Measurements from ENCODE around the gene ZNF273.

ZNF273 gene

GRCh38 chr7:64882341-64883112, 20.5 kb upstream of the ZNF273 start:
- Histone ChIP-seq H3K4me3 (ENCODE audit: low read depth in 1 of 2, low read length in 1 of 2) (no peak overlapping the region), H3K27ac (no peak overlapping the region), H3K9me3 (peaks cover 17% of the 10 kb centered on the region), H3K4me1 (ENCODE audit: control insufficient read depth in 1 of 2, insufficient read depth in 1 of 2, low read depth in 1 of 2, low read length in 1 of 2) (no peaks in the 10 kb centered on the region), H3K36me3 (no peaks in the 10 kb centered on the region), H3K27me3 (peaks cover 75% of the 10 kb centered on the region)
- no peak for TF ChIP-seq CTCF (IDR thresholded peaks at IDR 0.05)

- H3K4me3 ChIP-seq (ENCODE audit: low read depth in 1 of 2, low read length in 1 of 2): no peak overlapping the region
- TF ChIP-seq CTCF (IDR thresholded peaks at IDR 0.05): no peak
- H3K27me3 ChIP-seq: peaks cover 71% of the 10 kb centered on the region
- H3K4me1 ChIP-seq (ENCODE audit: control insufficient read depth in 1 of 2, insufficient read depth in 1 of 2, low read depth in 1 of 2, low read length in 1 of 2): peaks cover 5 to 6% of the 10 kb centered on the region in 2 experiments
- H3K36me3 ChIP-seq: no peaks in the 10 kb centered on the region
- H3K9me3 ChIP-seq: peaks cover 17% of the 10 kb centered on the region
- no peak overlapping the region for H3K27ac ChIP-seq
Observed at GRCh38 chr7:64883113-64883905, 19.8 kb upstream of the ZNF273 start.

GRCh38 chr7:64884085-64884912, 18.8 kb upstream of the ZNF273 start:
- TF ChIP-seq CTCF (IDR thresholded peaks at IDR 0.05): no peak
- peaks cover 13 to 16% of the 10 kb centered on the region in 2 experiments for H3K4me1 ChIP-seq (ENCODE audit: control insufficient read depth in 1 of 2, insufficient read depth in 1 of 2, low read depth in 1 of 2, low read length in 1 of 2)
- H3K36me3 ChIP-seq: no peaks in the 10 kb centered on the region
- H3K4me3 ChIP-seq (ENCODE audit: low read depth in 1 of 2, low read length in 1 of 2): no peak overlapping the region
- H3K27me3 ChIP-seq: peaks cover 76% of the 10 kb centered on the region
- H3K9me3 ChIP-seq: peaks cover 17% of the 10 kb centered on the region
- no peak overlapping the region for H3K27ac ChIP-seq

- Histone ChIP-seq H3K4me3 (ENCODE audit: low read depth in 1 of 2, low read length in 1 of 2) (no peak overlapping the region), H3K27ac (no peak overlapping the region), H3K9me3 (peaks cover 17% of the 10 kb centered on the region), H3K4me1 (ENCODE audit: control insufficient read depth in 1 of 2, insufficient read depth in 1 of 2, low read depth in 1 of 2, low read length in 1 of 2) (peaks cover 19 to 22% of the 10 kb centered on the region in 2 experiments), H3K27me3 (peaks cover 83% of the 10 kb centered on the region), H3K36me3 (no peaks in the 10 kb centered on the region)
- no peak for TF ChIP-seq CTCF (IDR thresholded peaks at IDR 0.05)
Observed at GRCh38 chr7:64884913-64885370, 18.1 kb upstream of the ZNF273 start.

GRCh38 chr7:64885520-64886240, 17.4 kb upstream of the ZNF273 start:
- Histone ChIP-seq H3K27ac (no peak overlapping the region), H3K36me3 (no peaks in the 10 kb centered on the region), H3K27me3 (peaks cover 90% of the 10 kb centered on the region), H3K9me3 (peaks cover 17% of the 10 kb centered on the region), H3K4me1 (ENCODE audit: control insufficient read depth in 1 of 2, insufficient read depth in 1 of 2, low read depth in 1 of 2, low read length in 1 of 2) (peaks cover 19 to 22% of the 10 kb centered on the region in 2 experiments), H3K4me3 (ENCODE audit: low read depth in 1 of 2, low read length in 1 of 2) (no peak overlapping the region)
- TF ChIP-seq CTCF (IDR thresholded peaks at IDR 0.05): no peak
